HG03571 (cell line): ENCODE data around the gene KIF21B.
A peak's percentile ranks its signal among the peaks of the same experiment; 100 is the strongest.

Experiments
- ATAC-seq: cut with Tn5 transposase; IDR thresholded peaks from one replicate; pipeline ENCODE4 v1.9.1; 2021; ENCODE audit not compliant: unreplicated experiment

The KIF21B gene

GRCh38 chr1:201049248-201049831, 25.8 kb upstream of the KIF21B start:
- no peak for ATAC-seq

GRCh38 chr1:201048521-201048920, 25.0 kb upstream of the KIF21B start:
- ATAC-seq: no peak

- ATAC-seq: no peak
Observed at GRCh38 chr1:201044119-201044518, 20.6 kb upstream of the KIF21B start.

GRCh38 chr1:201042779-201043461, 19.4 kb upstream of the KIF21B start:
- ATAC-seq: no peak

GRCh38 chr1:201041011-201041410, 17.5 kb upstream of the KIF21B start:
- ATAC-seq: no peak

GRCh38 chr1:201039876-201040275, 16.4 kb upstream of the KIF21B start:
- no peak for ATAC-seq

- ATAC-seq: no peak
Observed at GRCh38 chr1:201039418-201039817, 15.9 kb upstream of the KIF21B start.

- no peak for ATAC-seq
Observed at GRCh38 chr1:201038186-201038876, 14.8 kb upstream of the KIF21B start.

GRCh38 chr1:201036188-201036842, 12.8 kb upstream of the KIF21B start:
- ATAC-seq: no peak

- no peak for ATAC-seq
Observed at GRCh38 chr1:201034671-201035070, 11.2 kb upstream of the KIF21B start.

GRCh38 chr1:201032408-201032807, 8.9 kb upstream of the KIF21B start:
- no peak for ATAC-seq

- ATAC-seq: no peak
Observed at GRCh38 chr1:201028461-201028889, 5.0 kb upstream of the KIF21B start.

- no peak for ATAC-seq
Observed at GRCh38 chr1:201026836-201027235, 3.3 kb upstream of the KIF21B start.

- no peak for ATAC-seq
Observed at GRCh38 chr1:201026234-201026633, 2.7 kb upstream of the KIF21B start.

- peak; percentile 32 for ATAC-seq
Observed at GRCh38 chr1:201025571-201026002, 2.1 kb upstream of the KIF21B start.

GRCh38 chr1:201024625-201024998, 1.1 kb upstream of the KIF21B start:
- no peak for ATAC-seq

GRCh38 chr1:201023920-201024624, 558 bp upstream of the KIF21B start:
- ATAC-seq: no peak

- no peak for ATAC-seq
Observed at GRCh38 chr1:201022820-201023516, 546 bp downstream of the KIF21B start.

- no peak for ATAC-seq
Observed at GRCh38 chr1:201022493-201022819, 1.1 kb downstream of the KIF21B start.

GRCh38 chr1:201021630-201022492, 1.7 kb downstream of the KIF21B start:
- ATAC-seq: no peak
